Hippocampal formation (tissue), 2 donors: ENCODE data around the gene TUBB2B.
"Not testable (repeated sequence)": the region's sequence is repeated elsewhere in the genome, so short reads cannot be mapped to it uniquely, and the experiment has no call there.

Source experiments
- DNase-seq, 2 donors: peaks; one replicate each; lab custom pipeline; 2025; lab: John Stamatoyannopoulos, UW

Gene TUBB2B

GRCh38 chr6:3210024-3210610 is 17.3 kb downstream of the TUBB2B start:
- DNase-seq = no peak

GRCh38 chr6:3209114-3210023 is 18.1 kb downstream of the TUBB2B start:
- peak in 1 of 2 donors; percentile 43 for DNase-seq

GRCh38 chr6:3208775-3209113 is 18.7 kb downstream of the TUBB2B start:
- DNase-seq = no peak

GRCh38 chr6:3208098-3208774 is 19.2 kb downstream of the TUBB2B start:
- no peak for DNase-seq

- DNase-seq = no peak
These were observed 21.0 kb downstream of the TUBB2B start for GRCh38 chr6:3206339-3207015.

GRCh38 chr6:3205913-3206312 is 21.5 kb downstream of the TUBB2B start:
- DNase-seq = no peak

GRCh38 chr6:3204921-3205320 is 22.5 kb downstream of the TUBB2B start:
- DNase-seq = no peak

GRCh38 chr6:3202999-3203696 is 24.3 kb downstream of the TUBB2B start:
- no peak for DNase-seq

- no peak for DNase-seq
These were observed 26.1 kb downstream of the TUBB2B start for GRCh38 chr6:3201388-3201787.

GRCh38 chr6:3200682-3201081 is 26.8 kb downstream of the TUBB2B start:
- DNase-seq = no peak

- no peak for DNase-seq
These were observed 28.1 kb downstream of the TUBB2B start for GRCh38 chr6:3199382-3199781.

GRCh38 chr6:3197734-3198133 is 29.7 kb downstream of the TUBB2B start:
- DNase-seq = not testable (repeated sequence)

GRCh38 chr6:3196770-3197169 is 30.7 kb downstream of the TUBB2B start:
- DNase-seq = no peak

GRCh38 chr6:3195695-3196497 is 31.6 kb downstream of the TUBB2B start:
- peak in 1 of 2 donors; percentile 6 for DNase-seq

GRCh38 chr6:3195420-3195694 is 32.1 kb downstream of the TUBB2B start:
- DNase-seq = no peak

- DNase-seq = peak; percentile 67 to 81
These were observed 32.7 kb downstream of the TUBB2B start for GRCh38 chr6:3194535-3195419.

- peak in 1 of 2 donors; percentile 11 for DNase-seq
These were observed 34.2 kb downstream of the TUBB2B start for GRCh38 chr6:3193102-3193849.

- DNase-seq = no peak
These were observed 36.7 kb downstream of the TUBB2B start for GRCh38 chr6:3190779-3191178.

- DNase-seq = no peak
These were observed 37.4 kb downstream of the TUBB2B start for GRCh38 chr6:3190056-3190455.
